A673 (cell line): Measurements from ENCODE around the gene GPR183.

Experiments used
- EZH2 ChIP-seq: fragments of 200-600 bp; sonication (generic); IDR thresholded peaks from 2 replicates; pipeline ENCODE4 v1.6.1; 2017; ENCODE audit warnings: borderline replicate concordance, low read depth, mild to moderate bottlenecking, mixed read lengths, antibody characterized with exemption, low read length; ENCODE audit not compliant: poor library complexity, severe bottlenecking
- TF ChIP-seq, protein P1 (sequence below): fragments of 300-800, 200-600 bp; sonication (generic); conservative IDR thresholded peaks from 2 replicates; pipeline ENCODE4 v1.5.1; 2017; ENCODE audit warnings: low read depth, mild to moderate bottlenecking, antibody characterized with exemption, low read length, moderate library complexity, mixed read lengths

DNA sequence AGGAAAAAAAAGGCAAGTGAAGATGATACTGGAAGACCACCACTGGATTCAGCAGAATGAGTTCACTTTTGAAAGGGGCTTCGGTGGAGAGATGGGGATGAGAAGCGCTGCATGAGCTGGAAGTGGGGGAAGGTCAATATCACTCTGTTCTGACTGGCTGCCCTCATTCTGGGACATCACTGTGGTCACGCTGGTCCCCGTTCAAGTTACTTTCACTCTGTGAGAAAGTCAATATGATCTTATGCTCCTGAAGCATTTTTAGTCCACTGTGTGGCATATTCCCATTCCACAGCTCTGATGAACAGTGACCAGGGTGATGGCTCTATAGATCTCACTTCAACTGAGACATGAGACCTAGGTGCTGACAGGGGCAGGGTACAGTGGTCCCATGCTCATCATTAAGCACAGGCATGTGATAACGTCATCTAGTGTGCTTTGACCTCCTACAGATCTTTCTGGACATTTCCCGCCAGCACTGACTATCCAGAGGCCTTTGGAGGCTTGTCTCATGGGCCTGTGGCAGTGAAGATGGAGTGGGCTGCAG is 40.2 kb upstream of the GPR183 start:
- TF ChIP-seq, protein P1, sequence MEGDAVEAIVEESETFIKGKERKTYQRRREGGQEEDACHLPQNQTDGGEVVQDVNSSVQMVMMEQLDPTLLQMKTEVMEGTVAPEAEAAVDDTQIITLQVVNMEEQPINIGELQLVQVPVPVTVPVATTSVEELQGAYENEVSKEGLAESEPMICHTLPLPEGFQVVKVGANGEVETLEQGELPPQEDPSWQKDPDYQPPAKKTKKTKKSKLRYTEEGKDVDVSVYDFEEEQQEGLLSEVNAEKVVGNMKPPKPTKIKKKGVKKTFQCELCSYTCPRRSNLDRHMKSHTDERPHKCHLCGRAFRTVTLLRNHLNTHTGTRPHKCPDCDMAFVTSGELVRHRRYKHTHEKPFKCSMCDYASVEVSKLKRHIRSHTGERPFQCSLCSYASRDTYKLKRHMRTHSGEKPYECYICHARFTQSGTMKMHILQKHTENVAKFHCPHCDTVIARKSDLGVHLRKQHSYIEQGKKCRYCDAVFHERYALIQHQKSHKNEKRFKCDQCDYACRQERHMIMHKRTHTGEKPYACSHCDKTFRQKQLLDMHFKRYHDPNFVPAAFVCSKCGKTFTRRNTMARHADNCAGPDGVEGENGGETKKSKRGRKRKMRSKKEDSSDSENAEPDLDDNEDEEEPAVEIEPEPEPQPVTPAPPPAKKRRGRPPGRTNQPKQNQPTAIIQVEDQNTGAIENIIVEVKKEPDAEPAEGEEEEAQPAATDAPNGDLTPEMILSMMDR: no peak
- TF ChIP-seq EZH2: no peak
